Measurements from ENCODE around the gene CCT2. TPM values are rescaled to one million over a fixed set of nuclear protein-coding genes. Genes with fewer than 3 reads are reported as not detected.

The CCT2 gene
- total and polyA plus RNA-seq, 4 experiments from 2014 or later = 92.6 to 146 (median 122) TPM

- POLR2A ChIA-PET (ENCODE audit: partially characterized antibody) = interaction anchor here (2.3 kb wide), 1 partner anchor 212 kb away, joined by 9 read pairs; no protein-coding TSS in a partner anchor
These were observed 16.0 kb upstream of the CCT2 start for GRCh38 chr12:69569236-69569635.

DNA sequence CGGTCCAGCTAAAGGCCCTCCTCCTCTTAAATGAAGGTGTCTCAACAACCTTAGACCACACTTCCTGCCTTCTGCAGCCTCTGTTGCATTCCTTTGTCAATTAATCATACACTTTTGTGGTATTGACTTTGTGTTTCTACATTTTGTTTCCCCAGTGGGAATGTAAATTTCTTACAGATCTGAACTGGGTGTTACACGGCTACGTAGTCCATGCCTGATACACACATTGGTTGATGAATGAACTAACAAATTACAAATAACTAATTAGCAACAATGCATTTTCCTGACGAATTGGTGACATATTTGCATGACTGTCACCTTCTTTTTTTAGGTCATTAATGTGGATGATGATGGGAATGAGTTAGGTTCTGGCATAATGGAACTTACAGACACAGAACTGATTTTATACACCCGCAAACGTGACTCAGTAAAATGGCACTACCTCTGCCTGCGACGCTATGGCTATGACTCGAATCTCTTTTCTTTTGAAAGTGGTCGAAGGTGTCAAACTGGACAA lies 15.2 kb upstream of the CCT2 start:
- H3K36me3 Mint-ChIP-seq = peaks cover 31 to 55% of the 10 kb centered on the region in 2 donors
- ChIA-PET CTCF (ENCODE audit: partially characterized antibody) (interaction anchor here (0.7 to 7.5 kb wide), 32 partner anchors 7 to 416 kb away, joined by 3 to 146 read pairs (median 4); partner anchors contain the start of genes CCT2 and FRS2), POLR2A (ENCODE audit: partially characterized antibody) (interaction anchor here (1.0 to 2.3 kb wide), 3 partner anchors 16 to 279 kb away, joined by 3 to 9 read pairs (median 5); no protein-coding TSS in a partner anchor)
- Histone ChIP-seq H3K4me1 (ENCODE audit: insufficient read depth, low read length) (no peaks in the 10 kb centered on the region), H3K27me3 (ENCODE audit: insufficient read depth, low read length) (no peaks in the 10 kb centered on the region), H3K36me3 (ENCODE audit: insufficient read depth, low read length) (peaks cover 26% of the 10 kb centered on the region), H3K9me3 (ENCODE audit: control insufficient read depth in 1 of 2, low read length in 2 of 2) (no peaks in the 10 kb centered on the region), H3K27ac (ENCODE audit: low read depth, low read length) (peak overlapping the region; percentile 39), H3K4me3 (ENCODE audit: low read length in 2 of 2) (no peak overlapping the region)
- H3K27ac Mint-ChIP-seq = peak overlapping the region; percentile 18 to 63 (median 50)
- H3K4me1 Mint-ChIP-seq = peaks cover 0 to 4% (median 2%) of the 10 kb centered on the region in 4 donors
- intact Hi-C loops (cut with micrococcal nuclease) = loop anchor here (1.0 kb wide), 2 partner anchors 213 to 416 kb away; no protein-coding TSS in a partner anchor
- peaks cover 0 to 2% (median 0%) of the 10 kb centered on the region in 8 donors for H3K9me3 Mint-ChIP-seq
- no peak overlapping the region for H3K4me3 Mint-ChIP-seq
- no peaks in the 10 kb centered on the region for H3K27me3 Mint-ChIP-seq
- DNase-seq = no peak

More at GRCh38 chr12:69569236-69569635, 16.0 kb upstream of the CCT2 start:
- Histone ChIP-seq H3K36me3 (ENCODE audit: insufficient read depth, low read length) (peaks cover 18% of the 10 kb centered on the region), H3K27me3 (ENCODE audit: insufficient read depth, low read length) (no peaks in the 10 kb centered on the region), H3K4me1 (ENCODE audit: insufficient read depth, low read length) (no peaks in the 10 kb centered on the region), H3K27ac (ENCODE audit: low read depth, low read length) (peak overlapping the region; percentile 39), H3K9me3 (ENCODE audit: control insufficient read depth in 1 of 2, low read length in 2 of 2) (no peaks in the 10 kb centered on the region), H3K4me3 (ENCODE audit: low read length in 2 of 2) (no peak overlapping the region)
- intact Hi-C loops (cut with micrococcal nuclease) = no loop called here
- Mint-ChIP-seq H3K4me1 (peaks cover 0 to 4% (median 2%) of the 10 kb centered on the region in 4 donors), H3K9me3 (peaks cover 0 to 2% (median 0%) of the 10 kb centered on the region in 8 donors), H3K36me3 (peaks cover 24 to 47% of the 10 kb centered on the region in 2 donors), H3K4me3 (no peak overlapping the region), H3K27me3 (no peaks in the 10 kb centered on the region), H3K27ac (peak overlapping the region in 3 of 7 donors; percentile 3 to 39 (median 28))
- CTCF ChIA-PET (ENCODE audit: partially characterized antibody) = interaction anchor here (0.6 to 7.5 kb wide), 20 partner anchors 9 to 415 kb away, joined by 3 to 146 read pairs (median 10); partner anchors contain the start of gene CCT2
- DNase-seq = no peak

GRCh38 chr12:69570545-69571399 lies 14.5 kb upstream of the CCT2 start:
- intact Hi-C loops (cut with micrococcal nuclease) = loop anchor here (1.0 kb wide), 3 partner anchors 213 to 416 kb away; no protein-coding TSS in a partner anchor
- Mint-ChIP-seq H3K9me3 (peaks cover 0 to 2% (median 0%) of the 10 kb centered on the region in 8 donors), H3K4me3 (no peak overlapping the region), H3K4me1 (peaks cover 0 to 4% (median 2%) of the 10 kb centered on the region in 4 donors), H3K27me3 (no peaks in the 10 kb centered on the region), H3K36me3 (peaks cover 31 to 62% of the 10 kb centered on the region in 2 donors), H3K27ac (peak overlapping the region in 5 of 7 donors; percentile 24 to 71 (median 50))
- ChIA-PET CTCF (ENCODE audit: partially characterized antibody) (interaction anchor here (0.7 to 7.5 kb wide), 34 partner anchors 8 to 416 kb away, joined by 3 to 146 read pairs (median 4); partner anchors contain the start of genes CCT2 and FRS2), POLR2A (ENCODE audit: partially characterized antibody) (interaction anchor here (0.9 to 2.3 kb wide), 6 partner anchors 15 to 280 kb away, joined by 3 to 9 read pairs (median 3); no protein-coding TSS in a partner anchor)
- peaks cover 29% of the 10 kb centered on the region for H3K36me3 ChIP-seq (ENCODE audit: insufficient read depth, low read length)
- no peaks in the 10 kb centered on the region for H3K27me3 ChIP-seq (ENCODE audit: insufficient read depth, low read length)
- peak overlapping the region; percentile 39 for H3K27ac ChIP-seq (ENCODE audit: low read depth, low read length)
- peak; percentile 59 to 76 (median 66) for DNase-seq
- no peaks in the 10 kb centered on the region for H3K4me1 ChIP-seq (ENCODE audit: insufficient read depth, low read length)
- no peak overlapping the region for H3K4me3 ChIP-seq (ENCODE audit: low read length in 2 of 2)
- H3K9me3 ChIP-seq (ENCODE audit: control insufficient read depth in 1 of 2, low read length in 2 of 2) = no peaks in the 10 kb centered on the region

GRCh38 chr12:69575346-69575745 lies 9.9 kb upstream of the CCT2 start:
- H3K4me3 Mint-ChIP-seq = no peak overlapping the region
- Histone ChIP-seq H3K4me3 (ENCODE audit: low read length in 2 of 2) (no peak overlapping the region), H3K27ac (ENCODE audit: low read depth, low read length) (no peak overlapping the region), H3K36me3 (ENCODE audit: insufficient read depth, low read length) (peaks cover 29% of the 10 kb centered on the region), H3K4me1 (ENCODE audit: insufficient read depth, low read length) (no peaks in the 10 kb centered on the region), H3K9me3 (ENCODE audit: control insufficient read depth in 1 of 2, low read length in 2 of 2) (no peaks in the 10 kb centered on the region), H3K27me3 (ENCODE audit: insufficient read depth, low read length) (no peaks in the 10 kb centered on the region)
- H3K9me3 Mint-ChIP-seq = peaks cover 0 to 2% (median 0%) of the 10 kb centered on the region in 8 donors
- CTCF ChIA-PET (ENCODE audit: partially characterized antibody) = interaction anchor here (0.6 to 0.8 kb wide), 2 partner anchors 10 to 214 kb away, joined by 3 read pairs; no protein-coding TSS in a partner anchor
- peak overlapping the region in 1 of 7 donors; percentile 63 for H3K27ac Mint-ChIP-seq
- POLR2A ChIA-PET (ENCODE audit: partially characterized antibody) = no interaction called here
- H3K36me3 Mint-ChIP-seq = peaks cover 31 to 45% of the 10 kb centered on the region in 2 donors
- H3K4me1 Mint-ChIP-seq = peaks cover 0 to 1% (median under 1%) of the 10 kb centered on the region in 4 donors
- intact Hi-C loops (cut with micrococcal nuclease) = no loop called here
- no peak for DNase-seq
- no peaks in the 10 kb centered on the region for H3K27me3 Mint-ChIP-seq

DNA sequence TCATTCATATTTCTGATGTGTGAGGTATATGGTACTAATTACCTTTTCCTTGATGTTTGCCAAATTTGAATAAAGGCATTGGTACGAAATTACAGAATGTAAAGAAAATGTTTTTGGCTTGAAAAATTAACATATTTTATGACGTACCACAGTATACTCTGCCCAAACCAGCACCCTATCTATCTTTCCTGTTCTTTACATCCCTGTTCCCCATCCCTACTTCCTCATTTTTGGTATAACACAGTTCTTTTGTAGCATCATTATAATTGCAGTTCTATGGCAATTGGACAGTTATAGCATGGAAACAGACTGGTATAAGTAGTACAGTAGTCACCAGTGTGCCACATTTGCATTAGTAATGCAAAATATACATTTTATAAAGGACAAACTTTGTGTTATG lies 7.0 kb upstream of the CCT2 start:
- ChIA-PET POLR2A (ENCODE audit: partially characterized antibody) (no interaction called here), CTCF (ENCODE audit: partially characterized antibody) (interaction anchor here (6.5 kb wide), 1 partner anchor 7 kb away, joined by 55 read pairs; no protein-coding TSS in a partner anchor)
- H3K9me3 ChIP-seq (ENCODE audit: control insufficient read depth in 1 of 2, low read length in 2 of 2) = no peaks in the 10 kb centered on the region
- H3K36me3 ChIP-seq (ENCODE audit: insufficient read depth, low read length) = peaks cover 20% of the 10 kb centered on the region
- H3K4me3 ChIP-seq (ENCODE audit: low read length in 2 of 2) = no peak overlapping the region
- H3K4me1 ChIP-seq (ENCODE audit: insufficient read depth, low read length) = no peaks in the 10 kb centered on the region
- H3K27ac ChIP-seq (ENCODE audit: low read depth, low read length) = no peak overlapping the region
- peaks cover 16 to 27% of the 10 kb centered on the region in 2 donors for H3K36me3 Mint-ChIP-seq
- no peak overlapping the region for H3K27ac Mint-ChIP-seq
- no peaks in the 10 kb centered on the region for H3K27me3 Mint-ChIP-seq
- no peak for DNase-seq
- H3K9me3 Mint-ChIP-seq = peaks cover 0 to 2% (median 0%) of the 10 kb centered on the region in 8 donors
- intact Hi-C loops (cut with micrococcal nuclease) = no loop called here
- H3K27me3 ChIP-seq (ENCODE audit: insufficient read depth, low read length) = no peaks in the 10 kb centered on the region
- peaks cover 0 to 3% (median 0%) of the 10 kb centered on the region in 4 donors for H3K4me1 Mint-ChIP-seq
- no peak overlapping the region for H3K4me3 Mint-ChIP-seq

- H3K4me1 Mint-ChIP-seq = peaks cover 0 to 3% (median 0%) of the 10 kb centered on the region in 4 donors
- H3K27me3 ChIP-seq (ENCODE audit: insufficient read depth, low read length) = no peaks in the 10 kb centered on the region
- intact Hi-C loops (cut with micrococcal nuclease) = no loop called here
- H3K9me3 Mint-ChIP-seq = peaks cover 0 to 2% (median 0%) of the 10 kb centered on the region in 8 donors
- H3K4me3 ChIP-seq (ENCODE audit: low read length in 2 of 2) = no peak overlapping the region
- no peak overlapping the region for H3K4me3 Mint-ChIP-seq
- H3K9me3 ChIP-seq (ENCODE audit: control insufficient read depth in 1 of 2, low read length in 2 of 2) = no peaks in the 10 kb centered on the region
- DNase-seq = no peak
- H3K27ac ChIP-seq (ENCODE audit: low read depth, low read length) = no peak overlapping the region
- peaks cover 14% of the 10 kb centered on the region for H3K36me3 ChIP-seq (ENCODE audit: insufficient read depth, low read length)
- no peaks in the 10 kb centered on the region for H3K27me3 Mint-ChIP-seq
- peaks cover 10 to 22% of the 10 kb centered on the region in 2 donors for H3K36me3 Mint-ChIP-seq
- POLR2A ChIA-PET (ENCODE audit: partially characterized antibody) = no interaction called here
- CTCF ChIA-PET (ENCODE audit: partially characterized antibody) = interaction anchor here (1.0 to 6.5 kb wide), 3 partner anchors 8 to 288 kb away, joined by 6 to 55 read pairs (median 10); no protein-coding TSS in a partner anchor
- H3K27ac Mint-ChIP-seq = no peak overlapping the region
- no peaks in the 10 kb centered on the region for H3K4me1 ChIP-seq (ENCODE audit: insufficient read depth, low read length)
These were observed 6.2 kb upstream of the CCT2 start for GRCh38 chr12:69579029-69579428.

Data from CD4-positive, alpha-beta memory T cell (primary cell).